Stimulated activated CD4-positive, alpha-beta T cell treated with anti-CD3 and anti-CD28 coated beads, Interleukin-2, amount 100 ng/mL, for 4 hours (primary cell): ENCODE measurements around the gene ZNF800.

Source experiments
- DNase-seq: peaks from one replicate; pipeline ENCODE4 v3.0.0-alpha.2; 2020; ENCODE audit warnings: low read depth

ZNF800 gene

DNA sequence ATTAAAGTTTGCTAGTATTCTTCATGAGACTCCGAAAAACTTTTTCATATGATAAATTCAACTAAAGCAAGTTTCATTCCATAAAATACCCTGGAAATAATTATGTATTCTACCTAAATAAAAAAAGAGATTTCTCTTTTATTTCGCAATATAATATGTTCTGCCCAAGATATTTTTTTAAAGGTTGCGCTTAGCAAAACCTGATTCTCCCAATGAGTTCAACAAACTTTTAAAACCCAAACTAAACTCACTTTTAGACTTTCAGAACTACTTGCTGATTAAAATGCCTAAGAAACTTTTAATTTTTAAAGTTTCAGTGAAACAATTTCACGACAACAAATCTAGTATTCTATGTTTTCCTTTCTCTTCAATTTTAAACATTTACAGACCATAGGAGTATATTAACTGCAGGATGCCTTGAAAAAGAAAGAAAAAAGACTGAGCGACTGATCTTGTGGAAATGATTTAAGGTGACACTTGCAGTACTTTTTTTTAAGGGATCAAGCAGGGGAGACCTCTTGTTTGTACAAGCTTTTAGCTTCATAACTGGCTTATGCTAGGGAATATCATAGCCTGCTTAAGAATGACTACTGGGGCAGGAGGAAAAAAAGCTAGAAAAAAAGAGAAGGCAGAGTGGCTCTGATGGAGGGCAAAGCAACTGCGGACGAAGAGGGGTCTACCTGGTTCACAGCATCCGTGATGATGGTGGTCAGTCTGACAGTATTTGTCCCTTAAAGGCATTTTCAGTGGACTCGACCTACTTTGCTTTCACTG lies 1.5 kb downstream of the ZNF800 start:
- no peak for DNase-seq

DNA sequence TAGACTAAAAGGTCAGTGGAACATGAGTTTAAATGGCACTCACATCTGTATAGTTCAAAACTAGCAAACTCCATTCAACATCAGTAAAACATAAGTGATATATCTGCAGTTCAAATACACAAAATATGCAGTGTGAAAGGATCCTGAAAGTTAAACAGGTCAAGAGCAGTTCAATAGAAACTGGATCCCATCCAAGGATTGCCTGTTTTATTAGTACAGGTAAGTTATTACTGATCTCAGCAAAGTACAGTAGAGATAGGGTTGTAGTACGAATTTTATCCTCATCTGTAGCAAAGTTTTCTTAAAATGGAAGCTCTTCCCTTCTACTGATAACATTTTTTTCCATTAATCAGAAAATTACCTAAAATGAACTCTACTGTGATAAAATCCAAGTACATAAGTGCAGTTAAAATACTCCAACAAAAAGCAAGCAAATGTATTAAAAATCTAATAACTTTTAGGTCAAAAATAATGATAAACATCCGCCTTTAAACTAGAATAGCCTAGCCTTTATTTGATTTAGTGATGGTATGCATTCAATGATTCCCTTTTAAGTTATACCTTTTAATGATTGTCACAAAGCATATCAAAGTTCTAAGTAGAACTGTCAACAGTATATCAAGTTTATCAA lies 2.2 kb downstream of the ZNF800 start:
- no peak for DNase-seq

DNA sequence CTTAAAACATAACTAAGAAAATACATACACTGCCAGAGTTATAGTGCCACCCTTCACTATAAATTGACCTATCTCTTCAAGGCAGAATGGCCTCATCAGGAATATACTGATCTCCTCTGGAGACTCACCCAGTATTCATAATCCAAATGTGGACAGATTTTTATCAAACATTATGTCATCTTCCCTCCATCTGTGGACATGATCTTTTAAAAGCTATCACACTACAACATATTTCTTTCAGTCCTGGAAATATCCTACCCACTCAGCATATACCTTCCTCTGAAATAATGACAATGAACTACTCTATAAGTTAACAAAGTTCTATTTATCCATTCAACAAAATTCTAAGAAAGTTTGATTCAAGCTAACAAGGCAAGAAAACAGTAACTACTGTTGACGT lies 3.2 kb downstream of the ZNF800 start:
- DNase-seq = no peak

DNA sequence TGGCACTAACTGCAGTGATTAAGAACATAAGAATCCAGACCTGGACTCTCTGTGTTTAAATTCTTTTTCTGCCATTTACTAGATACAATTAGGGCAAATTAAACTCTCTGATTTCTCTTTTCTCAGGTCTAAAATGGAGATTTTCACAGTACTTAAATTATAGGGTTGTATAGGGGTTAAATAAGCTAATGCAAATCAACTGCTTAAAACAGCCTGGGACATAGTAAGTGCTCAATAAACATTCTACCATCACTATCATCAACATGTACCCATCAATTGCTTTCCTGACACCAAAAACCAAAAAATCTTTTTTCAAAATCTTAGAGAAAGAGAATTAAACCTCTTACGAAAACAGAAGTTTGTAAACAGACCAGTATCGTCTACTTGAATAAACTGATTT lies 4.5 kb downstream of the ZNF800 start:
- DNase-seq = no peak

DNA sequence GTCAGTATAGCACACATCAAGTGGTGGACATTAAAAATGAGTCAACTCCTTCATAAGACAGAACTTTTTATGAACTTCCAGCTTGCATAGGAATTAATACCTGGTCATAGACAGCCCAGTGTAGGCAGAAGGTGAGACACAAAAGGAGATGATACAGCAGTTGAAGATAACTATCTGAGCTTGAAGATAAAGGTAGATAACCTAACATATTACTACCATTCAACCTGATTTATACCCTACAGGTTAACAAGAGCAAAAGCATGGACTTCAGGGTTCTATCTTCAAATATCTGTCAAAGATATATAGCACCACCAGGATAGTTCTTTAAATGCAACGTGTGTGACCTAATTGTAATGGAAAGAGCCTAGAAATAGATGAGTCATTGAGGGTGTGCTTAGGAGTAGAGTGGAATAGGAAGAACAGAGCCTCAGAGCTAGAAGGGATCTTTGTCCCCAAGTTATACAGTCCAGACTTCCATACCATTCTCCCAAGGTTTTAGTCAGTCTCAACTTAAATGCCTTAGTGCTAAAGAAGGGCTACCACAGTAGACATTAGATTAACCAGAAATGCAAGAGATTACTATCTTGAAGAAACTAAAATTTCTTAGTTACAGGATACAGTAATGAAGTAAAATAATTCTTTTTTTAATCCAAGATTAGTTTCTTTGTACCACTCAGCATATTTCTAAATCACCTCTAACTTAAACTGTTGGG lies 9.2 kb downstream of the ZNF800 start:
- no peak for DNase-seq

DNA sequence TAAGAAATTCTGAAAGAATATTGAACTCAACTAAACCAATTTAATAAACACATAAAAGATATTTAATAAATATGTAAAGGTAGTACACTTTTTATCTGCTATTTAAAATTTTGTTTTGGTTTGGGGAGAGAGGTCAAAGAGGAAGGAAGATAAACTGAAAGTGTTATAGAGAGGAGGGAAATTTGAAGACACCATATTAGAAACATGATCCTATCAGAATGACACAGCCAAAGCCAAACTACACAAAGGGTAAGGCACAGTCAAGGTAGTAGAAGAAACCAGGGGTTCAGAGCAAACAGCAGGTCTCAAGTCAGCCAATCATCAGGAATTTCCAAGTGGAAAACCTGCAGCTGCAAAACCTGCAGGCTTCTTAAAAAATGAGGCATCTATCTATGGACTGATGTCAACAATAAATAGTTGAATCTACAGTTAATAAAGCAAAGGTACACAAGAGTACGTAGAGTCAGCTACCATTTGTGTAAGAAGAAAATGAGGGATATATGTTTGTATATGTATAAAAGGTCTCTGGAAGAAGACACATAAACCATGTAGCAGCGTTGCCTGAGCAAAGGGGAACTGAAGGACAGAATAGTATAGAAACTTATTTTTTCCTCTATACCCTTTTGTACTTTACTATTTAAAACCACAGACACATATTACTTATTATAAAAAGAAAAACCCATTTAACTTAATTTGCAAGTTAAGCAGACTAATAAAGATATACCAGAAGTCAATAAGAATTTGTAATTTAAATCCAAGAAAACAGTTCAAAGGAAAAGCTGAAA lies 10.0 kb downstream of the ZNF800 start:
- no peak for DNase-seq

DNA sequence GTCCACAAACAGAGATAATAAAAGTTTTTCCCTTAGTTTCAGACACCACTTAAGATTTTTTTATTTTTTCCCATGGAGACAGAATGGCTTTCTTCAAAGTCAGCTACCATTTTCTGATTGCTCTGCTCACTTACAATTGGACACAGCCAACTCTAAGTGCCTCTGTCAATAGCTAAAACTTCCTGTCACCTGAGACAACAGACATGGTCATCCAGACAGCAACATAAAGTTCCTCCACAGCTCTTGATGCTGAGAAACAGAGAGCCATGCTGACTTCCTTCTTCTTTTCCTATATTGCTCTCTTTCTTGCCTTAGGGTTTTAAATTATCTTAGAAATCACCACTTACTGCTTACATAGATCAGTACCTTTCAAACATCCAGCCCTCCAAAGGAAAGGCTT lies 12.0 kb downstream of the ZNF800 start:
- no peak for DNase-seq

DNA sequence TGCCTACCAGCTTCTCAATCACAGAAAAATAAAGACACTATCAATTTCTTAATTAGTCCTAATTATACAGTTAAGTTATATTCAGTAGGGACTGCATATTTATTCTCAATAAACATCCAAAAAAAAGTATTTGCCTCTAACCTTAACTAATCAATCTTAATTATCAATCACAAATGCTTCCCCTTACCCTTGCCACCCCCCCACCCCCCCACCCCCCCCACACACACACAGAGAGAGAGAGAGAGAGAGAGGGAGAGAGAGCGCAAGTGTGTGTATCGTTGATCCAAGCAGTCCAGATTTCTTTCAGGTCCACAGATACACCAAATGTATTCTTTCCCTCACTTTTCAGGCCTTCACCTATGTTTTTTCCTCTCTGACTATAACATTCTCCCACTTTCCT lies 12.9 kb downstream of the ZNF800 start:
- DNase-seq = no peak

DNA sequence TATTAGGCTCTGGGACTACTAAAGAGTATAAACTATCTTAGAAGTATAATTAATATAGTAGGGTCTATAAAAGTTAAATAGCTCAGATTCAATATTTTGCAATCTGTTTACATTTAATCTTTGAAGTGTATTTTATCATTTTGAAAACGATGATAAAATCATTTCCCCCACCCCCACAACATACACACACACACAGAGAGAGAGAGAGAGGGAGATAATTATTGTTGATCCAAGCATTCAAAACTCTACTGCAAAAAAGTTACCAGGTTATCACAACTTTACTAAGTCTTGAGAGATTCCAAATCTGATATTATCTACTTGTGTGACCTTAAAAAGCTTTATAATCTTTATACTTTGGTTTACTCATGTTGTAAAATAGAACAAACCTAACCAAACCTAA lies 14.0 kb downstream of the ZNF800 start:
- no peak for DNase-seq

DNA sequence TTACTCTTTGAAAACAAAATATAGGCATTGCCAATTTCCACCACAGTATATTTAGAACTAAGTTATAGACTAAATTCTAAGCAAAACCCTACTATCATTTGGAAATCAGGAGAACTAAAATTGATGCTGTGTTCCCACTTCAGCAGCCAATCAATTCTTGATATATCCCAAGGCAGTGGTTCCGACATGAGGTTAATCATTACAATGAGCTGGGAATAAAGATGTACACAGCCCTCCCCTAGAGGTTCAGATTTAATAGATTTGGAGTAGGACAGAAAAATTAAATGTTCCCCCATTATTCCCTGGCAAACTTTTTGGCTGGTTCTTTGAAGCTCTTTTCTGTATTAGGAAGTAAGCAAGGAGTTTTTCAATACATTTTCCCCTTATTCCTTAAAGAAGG lies 15.1 kb downstream of the ZNF800 start:
- no peak for DNase-seq

DNA sequence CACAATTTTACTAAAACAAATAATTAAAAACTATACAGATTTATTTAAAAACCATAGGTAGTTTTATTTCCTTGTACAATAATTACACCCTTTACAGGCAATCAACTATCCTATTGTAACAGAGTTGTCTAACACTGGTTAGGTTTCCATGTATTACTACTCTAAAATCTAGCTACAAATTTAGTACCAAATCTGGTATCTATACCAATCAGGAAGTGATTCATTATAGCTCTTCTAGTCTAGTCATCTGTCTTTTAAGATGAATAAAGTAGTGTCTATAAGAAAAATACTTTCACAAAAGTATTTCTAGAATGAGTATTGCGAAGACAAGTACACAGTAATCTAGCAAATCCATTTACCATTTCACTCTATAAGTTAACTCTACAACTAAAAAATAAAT lies 16.9 kb downstream of the ZNF800 start:
- no peak for DNase-seq

DNA sequence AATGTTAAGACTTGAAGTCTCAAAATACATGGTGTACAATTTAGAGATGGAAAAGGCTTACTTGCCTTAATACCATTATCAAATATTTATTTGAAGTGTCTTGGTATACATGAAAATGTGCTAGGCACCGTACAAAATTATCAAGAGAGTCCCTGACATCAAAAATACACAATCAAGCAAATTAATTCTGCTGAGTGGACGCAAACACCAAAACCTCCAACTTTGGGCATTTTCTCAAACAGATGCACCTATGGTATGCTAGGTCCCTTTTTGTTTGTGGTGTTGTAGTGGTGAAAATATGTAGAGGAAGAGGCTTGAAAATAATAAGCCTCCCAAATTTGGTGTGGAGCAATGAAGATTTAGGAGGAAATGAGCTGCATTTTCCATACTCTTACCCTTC lies 24.8 kb downstream of the ZNF800 start:
- DNase-seq = no peak

DNA sequence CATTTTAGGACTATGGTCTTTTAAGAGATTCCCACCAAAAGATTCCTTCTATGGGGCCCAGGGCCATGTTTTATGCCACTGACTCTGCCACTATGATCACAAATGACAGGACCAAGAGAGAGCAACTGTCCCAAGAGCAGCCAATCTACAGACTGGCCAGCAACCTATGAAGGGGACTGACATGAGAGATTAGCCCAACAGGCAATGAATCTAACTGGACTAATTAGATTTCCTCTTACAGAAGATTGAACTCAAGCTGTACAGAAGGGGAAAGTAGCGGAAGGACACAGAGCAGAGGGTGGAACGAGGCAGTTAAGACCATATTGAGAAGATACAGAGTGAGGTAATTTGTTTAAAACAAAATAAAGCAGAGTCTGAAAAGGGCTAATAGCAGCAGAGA lies 25.8 kb downstream of the ZNF800 start:
- DNase-seq = no peak

DNA sequence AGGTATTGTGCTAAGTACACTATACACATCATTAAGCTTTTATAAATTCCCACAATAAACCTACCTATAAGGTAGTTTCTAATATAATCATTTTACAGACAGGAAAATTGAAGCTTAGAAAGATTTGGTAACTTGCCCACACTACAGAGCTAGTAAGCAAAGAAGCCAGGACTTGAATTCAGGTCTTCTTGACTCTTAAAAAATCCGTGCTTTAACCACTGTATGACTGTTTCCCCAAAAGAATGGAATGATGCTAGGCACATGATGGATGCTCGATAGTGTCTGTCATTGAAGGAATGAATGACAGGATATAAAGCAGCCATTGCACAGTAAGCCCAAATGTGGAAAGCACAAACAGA lies 26.6 kb downstream of the ZNF800 start:
- DNase-seq = no peak

DNA sequence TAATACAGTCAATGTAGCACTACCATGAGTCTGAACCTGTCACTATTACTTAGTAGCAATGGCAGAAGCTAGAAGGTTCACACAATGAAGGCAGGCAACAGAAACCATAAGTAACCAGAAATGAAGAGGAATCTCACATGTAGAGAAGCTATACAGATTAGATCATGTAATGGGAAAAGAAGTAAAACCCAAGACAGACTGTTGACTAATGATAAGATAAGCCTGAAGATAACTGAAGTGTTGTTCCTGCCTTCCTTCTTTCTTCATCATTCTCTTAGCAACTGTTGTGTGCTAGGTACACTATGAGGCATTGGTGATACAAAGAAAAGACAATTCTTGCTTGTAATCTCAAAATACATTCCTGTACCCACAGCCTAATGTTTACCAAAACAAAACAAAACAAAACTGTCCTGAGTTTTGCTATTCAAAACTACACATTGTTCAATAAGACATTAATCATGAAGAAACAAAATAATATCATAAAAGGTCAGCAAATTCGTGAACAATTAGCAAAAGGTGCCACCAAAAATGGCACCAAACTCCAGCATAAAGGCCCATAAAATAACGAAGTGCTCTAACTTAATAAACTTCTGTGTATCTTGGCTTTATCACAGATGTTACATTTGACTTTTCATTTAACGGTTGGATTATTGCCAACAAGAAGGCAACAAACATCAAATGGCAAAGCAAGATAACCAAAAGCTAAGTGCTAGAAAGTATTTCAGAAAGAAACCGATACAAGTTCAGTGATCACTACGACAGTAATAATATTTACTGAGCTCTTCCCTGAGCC lies 27.1 kb downstream of the ZNF800 start:
- DNase-seq = no peak

DNA sequence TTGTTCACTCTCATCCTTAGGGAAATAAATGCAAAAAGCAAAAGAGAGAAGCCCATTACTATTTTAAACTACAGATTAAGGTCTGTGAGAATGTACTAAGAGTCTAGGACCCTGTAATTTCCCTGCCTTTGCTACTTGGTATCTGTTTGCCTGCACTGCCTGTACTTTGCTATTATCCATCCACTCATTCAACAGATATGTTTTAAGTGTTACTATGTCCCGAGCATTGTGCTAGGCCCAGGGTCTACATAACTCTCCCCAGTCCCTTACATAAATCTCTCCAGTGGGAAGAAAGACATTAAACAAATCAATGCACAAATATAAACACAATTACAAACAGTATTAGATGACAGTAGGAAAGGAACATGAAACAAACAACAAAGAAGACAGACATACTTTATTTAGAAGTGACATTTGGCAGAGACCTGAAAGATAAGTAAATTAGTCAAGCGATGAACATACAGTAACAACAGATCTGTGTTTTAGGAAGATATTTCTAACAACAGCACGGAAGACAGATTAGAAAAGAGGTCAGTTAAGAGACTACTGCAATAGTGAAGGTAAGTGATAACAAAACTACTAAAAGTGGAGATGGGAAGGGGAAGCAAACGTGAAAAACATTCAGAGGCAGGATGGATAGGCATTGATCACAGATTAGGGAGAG lies 30.0 kb downstream of the ZNF800 start:
- no peak for DNase-seq

DNA sequence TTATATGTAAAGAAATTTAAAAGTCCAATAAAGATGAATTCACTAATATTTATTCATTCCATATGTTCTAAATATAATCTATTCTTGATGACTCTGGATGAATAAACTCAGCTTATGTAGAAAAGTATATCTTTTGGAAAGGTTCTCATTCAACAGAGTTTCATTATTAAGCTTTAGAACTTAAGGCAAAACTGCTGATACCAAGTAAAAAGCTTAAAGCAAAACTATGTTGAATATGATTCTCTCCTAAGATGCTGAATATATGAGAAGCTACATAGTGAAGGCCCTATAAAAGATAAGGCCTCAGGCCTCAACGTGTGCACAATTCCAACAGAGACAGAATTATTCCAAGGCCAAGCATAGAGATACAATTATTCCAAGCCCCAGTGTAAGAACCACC lies 30.8 kb downstream of the ZNF800 start:
- no peak for DNase-seq

DNA sequence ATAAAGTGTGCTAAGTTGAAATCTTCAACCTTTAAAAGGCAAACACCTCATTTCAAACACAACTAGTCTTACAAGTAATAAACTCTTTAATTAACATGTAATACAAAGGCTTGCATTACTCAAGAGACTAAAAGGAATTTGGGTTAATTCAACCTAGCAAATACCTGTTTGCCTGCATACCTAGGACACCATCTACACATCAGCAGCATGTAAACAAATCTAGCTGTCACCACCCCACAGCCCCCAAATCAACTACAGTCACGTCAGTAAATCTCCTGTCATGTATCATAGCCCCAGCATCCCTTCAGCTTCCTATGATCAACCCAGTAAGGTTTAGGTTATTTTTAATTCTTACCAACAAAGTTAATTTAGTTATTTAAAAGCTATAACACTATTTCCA lies 33.5 kb downstream of the ZNF800 start:
- DNase-seq = no peak

DNA sequence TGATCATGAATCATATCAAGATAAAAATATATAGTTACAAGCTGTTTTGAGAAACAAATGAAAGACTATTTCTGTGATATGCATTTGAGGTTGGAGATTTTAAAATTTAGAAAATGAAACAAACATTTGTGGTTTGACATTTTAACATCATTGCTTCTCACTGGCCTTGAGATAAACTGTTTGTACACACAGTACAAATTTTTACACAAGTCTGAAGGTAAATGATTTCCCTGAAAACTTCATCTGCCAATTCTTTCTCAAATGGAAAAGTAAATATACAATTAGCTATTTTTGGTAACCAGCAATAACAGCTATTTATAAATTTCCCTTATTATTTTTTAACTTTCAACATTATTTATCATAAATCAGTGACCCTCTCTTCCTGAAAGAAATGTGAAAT lies 38.6 kb downstream of the ZNF800 start:
- no peak for DNase-seq

DNA sequence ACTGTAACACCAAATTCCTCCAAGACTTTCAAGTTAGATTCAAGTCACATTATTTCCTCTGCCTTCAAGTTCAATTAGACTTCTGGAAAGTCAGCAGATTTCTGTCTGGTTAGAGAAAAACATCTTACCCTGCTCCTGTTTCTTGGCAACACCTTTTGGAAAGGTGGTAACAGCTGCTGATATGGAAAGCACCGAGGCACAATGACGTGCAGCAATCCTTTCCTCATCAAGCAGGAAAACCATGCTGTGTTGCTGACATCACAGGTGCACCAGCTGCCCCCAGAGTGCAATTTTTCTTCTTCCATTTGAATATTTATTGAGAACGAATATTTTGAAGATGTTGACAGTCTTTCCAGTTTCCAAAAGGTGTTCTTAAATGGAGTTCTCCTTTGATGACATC lies 41.9 kb downstream of the ZNF800 start:
- no peak for DNase-seq

DNA sequence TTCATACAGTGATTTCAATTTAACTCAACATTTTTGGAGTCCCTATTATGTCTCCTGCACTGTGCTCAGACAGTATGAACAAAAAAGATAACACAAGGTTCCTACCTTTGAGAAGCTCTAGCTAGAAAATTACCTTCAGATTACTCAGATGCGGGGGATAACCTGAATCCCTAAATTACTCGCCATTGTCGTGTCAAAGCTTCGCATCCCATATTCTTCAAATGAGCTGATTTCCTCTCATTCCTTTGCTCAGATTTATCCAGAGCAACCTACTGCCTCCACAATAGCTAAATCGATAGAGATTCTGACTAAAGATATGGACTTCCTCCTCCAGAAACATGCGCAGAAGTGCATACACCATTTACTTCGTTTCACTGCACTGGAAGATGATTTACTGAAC lies 42.6 kb downstream of the ZNF800 start:
- DNase-seq = no peak
